Endometrium (tissue), 2 donors: Measurements from ENCODE around the gene MMP1.

Experiments used
- FAIRE-seq: peaks from 2 replicates; lab custom pipeline; 2012; peaks lifted over from hg19 to GRCh38; lab: Jason Lieb, UNC
- donor health status: control.
- donor health status: control.

Gene MMP1

DNA sequence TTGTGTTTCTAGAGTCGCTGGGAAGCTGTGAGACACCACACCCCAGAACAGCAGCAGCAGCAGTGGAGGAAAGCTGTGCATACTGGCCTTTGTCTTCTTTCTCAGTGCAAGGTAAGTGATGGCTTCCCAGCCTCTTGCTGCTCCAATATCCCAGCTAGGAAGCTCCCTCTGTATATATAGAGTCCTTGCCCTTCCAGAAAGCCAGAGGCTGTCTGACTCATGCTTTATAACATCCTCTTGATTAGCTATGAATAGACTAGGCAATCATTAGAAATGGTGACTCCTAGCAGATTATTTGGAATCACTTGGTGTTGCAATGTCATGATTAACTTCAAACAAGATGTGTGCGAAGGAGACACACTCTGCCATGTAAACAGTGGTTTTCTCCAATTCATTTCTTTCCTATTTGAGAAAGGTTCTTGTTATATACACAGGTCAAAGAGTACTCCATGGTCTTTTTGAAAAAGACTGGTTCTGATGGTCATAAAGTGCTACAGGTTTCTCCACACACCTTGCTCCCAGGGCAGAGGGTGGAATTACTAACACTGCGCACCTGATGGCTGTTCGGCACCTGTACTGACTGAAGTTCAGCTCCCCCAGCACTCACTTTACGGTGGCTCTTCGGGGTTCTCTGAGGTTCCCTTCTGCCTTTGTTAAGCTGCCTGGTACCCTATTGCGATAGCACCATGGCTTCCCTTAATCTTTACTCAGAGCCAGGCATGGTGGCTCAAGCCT, at the start of gene MMP1:
TSS of gene MMP1 (minus strand) at position 149 of the 735 bp plus-strand sequence. CDS start at position 81, 68 bp downstream.
- no peak for FAIRE-seq

- FAIRE-seq: no peak
Observed at GRCh38 chr11:102846292-102846691, 48.3 kb upstream of the MMP1 start.

DNA sequence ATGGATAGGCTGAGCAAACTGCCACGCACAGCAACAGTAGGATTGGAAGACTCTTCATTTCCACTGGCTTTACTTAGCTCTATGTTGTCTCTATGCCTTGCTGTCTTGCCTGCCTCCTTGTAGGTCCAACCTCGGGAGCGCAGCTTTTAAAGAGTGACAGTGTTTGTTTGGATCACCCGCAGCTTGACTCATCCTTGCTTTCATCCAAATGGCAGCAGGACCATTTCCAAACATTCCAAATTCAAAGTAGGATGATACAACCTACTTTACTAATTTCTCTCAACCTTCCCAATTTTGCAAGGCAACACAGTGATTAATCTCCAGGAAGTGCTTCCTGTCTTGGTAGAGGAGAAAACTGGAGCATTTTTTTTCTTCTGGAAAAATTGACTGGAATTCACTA, 45.5 kb upstream of the MMP1 start, which contains the start of gene MMP3:
TSS of gene MMP3 (minus strand) at position 121 of the 400 bp plus-strand sequence. CDS start at position 58, 63 bp downstream.
- no peak for FAIRE-seq

DNA sequence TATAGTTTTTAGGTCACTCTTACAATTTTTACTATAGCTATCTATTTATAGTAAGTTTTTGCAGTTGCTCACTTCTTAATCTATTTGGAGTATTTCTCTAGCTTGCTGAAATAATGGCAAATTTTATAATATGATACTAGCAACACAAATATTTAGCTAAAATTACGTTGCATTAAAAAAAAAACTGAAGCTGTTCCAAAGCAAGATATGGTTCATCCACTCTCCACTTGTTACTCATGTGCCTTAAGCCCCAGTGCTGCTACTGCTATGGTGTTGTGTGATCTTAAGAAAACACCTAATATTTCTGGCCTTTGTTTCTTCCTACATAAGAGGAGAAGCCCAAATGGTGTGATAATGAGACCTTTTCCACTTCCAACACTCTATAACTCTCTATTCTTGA, 45.0 kb upstream of the MMP1 start:
- no peak for FAIRE-seq

GRCh38 chr11:102840018-102840417, 42.1 kb upstream of the MMP1 start:
- FAIRE-seq: no peak

DNA sequence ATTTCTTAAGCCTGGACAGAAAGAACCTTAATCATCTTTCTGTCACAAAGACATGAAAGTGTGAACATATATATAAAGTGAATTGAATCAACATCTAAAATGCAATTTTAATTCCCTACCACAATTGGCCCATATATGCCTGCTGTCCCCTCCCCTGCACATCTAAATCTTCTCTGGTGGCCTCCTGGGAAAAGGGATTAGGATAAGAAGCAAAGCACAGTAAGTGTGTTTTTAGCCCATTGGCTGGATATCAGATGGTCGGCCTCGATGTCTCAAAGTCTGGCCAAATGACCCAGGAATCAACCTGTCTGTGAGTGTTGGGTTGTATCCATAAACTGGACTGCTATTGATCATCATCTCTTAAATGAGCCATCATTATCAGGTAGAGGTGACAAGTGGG, 39.7 kb upstream of the MMP1 start:
- no peak for FAIRE-seq

DNA sequence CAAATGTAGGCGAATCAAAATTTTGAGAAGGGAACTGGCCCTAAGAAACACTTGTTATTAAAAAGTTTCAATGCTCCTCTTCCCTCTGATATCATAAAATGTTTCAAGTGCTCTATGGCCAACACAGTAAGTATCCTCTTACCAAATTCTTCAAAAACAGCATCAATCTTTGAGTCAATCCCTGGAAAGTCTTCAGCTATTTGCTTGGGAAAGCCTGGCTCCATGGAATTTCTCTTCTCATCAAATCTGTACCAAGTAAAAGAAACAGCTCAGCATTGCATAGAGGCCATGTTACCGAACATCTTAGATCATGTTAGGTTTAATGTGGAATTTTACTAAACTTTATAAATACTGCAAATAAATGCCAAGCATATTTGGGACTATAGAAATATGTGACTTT, 39.2 kb upstream of the MMP1 start:
- no peak for FAIRE-seq

GRCh38 chr11:102836290-102836875, 38.4 kb upstream of the MMP1 start:
- FAIRE-seq: no peak

GRCh38 chr11:102833731-102834130, 35.8 kb upstream of the MMP1 start:
- FAIRE-seq: no peak

- FAIRE-seq: no peak
Observed at GRCh38 chr11:102832612-102833011, 34.7 kb upstream of the MMP1 start.

DNA sequence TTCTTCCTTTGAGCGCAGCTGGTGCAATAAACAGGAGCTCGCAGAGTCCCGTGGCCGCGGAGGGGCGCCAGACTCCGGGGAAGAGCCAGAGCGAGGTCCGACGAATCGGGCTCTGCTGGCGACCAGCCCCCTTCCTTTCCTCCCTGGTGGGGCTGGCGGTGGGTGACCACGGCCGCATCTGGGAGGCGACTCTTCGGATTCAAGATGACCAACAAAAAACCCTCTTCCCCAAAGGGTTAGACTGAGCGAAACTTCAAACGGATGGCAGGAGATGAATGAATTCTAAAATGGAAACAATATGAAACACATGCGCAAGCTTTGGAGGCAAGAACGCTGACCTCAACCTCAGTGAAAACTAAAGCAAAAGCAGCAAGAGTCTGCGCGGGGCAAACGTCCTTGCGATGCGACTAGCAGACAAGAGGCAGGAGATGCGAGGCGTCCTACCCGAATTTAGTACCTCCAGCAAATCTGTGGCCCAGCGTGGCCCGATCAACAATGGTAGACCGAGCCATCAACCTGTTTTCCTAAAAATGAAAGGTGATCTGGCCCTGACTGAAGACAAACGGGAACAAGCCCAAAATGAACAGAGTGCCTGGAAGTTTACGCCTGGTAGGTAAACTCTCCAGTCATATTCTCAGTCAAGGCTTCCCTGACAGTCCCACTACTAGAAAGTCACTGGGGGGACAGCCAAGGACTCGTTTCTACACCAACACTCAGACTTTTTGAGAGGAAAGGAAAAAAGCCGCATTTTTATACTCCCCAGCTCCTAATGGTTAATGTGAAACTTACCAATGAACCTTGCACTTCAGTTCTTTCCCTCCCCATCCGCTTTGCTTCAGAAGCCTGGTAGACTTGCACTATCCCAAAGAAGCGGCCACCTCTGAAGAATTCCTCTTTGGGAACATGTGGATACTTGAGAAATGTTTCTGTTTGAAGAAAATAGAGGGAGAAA, 33.8 kb upstream of the MMP1 start:
- no peak for FAIRE-seq

DNA sequence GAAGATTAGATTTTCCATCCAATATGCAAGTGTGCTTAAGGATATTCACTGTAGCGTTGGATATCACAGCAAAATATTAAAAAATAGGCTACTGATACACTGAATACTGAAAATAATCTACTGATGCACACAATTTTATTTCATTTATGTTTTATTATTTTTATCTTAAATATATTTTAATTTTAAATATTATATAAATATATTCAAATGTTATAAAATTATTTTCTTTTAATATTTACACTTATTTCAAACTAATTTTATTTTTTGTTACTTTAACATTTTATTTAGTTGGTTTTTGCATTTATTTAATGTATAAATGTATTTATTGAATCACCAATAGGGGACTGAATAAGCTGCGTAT, 33.1 kb upstream of the MMP1 start:
- FAIRE-seq: peak; percentile 91

DNA sequence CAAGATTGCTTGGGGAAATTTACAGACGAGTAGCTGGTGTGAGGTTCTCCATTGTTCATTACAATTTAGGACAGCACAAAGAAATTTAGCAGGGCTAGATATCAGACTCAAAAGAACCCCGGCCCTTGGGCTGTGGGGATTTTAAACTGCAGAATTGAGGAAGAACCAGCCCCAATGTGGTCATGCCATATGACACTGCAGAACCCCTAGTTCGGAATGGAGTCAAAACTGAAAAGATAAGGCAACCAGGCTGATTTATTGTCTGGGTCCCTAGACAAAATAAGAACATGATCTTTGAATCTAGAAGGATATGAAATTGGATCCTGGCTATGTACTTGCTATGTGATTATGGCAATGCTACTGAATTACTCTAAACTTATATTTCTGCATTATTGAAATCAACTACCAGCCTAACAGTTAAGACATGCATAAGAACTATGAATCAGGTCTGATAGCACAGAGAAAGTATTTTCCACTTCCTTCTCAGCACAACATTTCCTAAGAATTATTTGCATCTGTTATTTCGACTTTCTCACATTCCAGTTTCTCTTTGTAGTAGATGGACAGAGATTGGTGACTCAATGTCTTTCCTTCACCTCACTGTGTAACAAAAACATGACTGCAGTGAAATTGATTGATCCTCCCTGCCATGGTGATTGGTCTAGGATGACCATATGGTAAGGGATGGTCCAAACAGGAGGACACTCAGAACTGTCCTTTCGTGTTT, 32.2 kb upstream of the MMP1 start:
- no peak for FAIRE-seq

GRCh38 chr11:102829316-102830000, 31.5 kb upstream of the MMP1 start:
- FAIRE-seq: no peak

DNA sequence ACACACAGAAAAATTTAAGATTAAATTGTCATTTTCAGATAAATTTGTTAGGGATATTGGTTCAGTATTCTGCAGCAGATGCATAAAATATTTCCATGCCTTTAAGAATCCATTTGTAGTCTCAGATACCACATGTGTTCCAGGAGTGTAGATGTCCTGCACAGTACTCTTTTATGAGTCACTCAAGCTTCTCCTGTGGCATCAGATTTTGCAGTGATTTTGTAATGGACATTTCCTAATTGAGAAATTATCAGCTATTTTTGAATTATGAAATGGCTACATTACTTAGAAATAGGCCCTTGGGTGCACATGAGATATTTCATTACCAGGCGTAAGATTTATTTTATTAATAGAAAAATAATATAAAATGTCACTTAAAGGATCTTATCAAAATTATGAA, 26.6 kb upstream of the MMP1 start:
- no peak for FAIRE-seq

DNA sequence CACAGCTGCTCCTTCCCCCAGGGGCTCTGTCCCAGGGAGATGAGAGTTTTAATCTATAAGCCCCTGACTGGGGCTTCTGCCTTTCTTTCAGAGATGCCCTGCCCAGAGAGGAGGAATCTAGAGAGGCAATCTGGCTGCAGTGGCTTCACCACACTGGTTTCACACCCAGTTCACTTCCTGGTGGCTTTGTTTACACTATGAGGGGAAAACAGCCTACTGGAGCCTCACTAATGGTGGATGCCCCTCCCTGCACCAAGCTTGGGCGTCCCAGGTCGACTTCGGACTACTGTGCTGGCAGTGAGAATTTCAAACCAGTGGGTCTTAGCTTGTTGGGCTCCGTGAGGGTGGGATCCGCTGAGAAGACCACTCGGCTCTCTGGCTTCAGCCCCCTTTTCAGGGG, 21.5 kb upstream of the MMP1 start:
- FAIRE-seq: no peak

GRCh38 chr11:102813484-102813883, 15.5 kb upstream of the MMP1 start:
- FAIRE-seq: no peak

GRCh38 chr11:102812188-102812587, 14.2 kb upstream of the MMP1 start:
- no peak for FAIRE-seq

DNA sequence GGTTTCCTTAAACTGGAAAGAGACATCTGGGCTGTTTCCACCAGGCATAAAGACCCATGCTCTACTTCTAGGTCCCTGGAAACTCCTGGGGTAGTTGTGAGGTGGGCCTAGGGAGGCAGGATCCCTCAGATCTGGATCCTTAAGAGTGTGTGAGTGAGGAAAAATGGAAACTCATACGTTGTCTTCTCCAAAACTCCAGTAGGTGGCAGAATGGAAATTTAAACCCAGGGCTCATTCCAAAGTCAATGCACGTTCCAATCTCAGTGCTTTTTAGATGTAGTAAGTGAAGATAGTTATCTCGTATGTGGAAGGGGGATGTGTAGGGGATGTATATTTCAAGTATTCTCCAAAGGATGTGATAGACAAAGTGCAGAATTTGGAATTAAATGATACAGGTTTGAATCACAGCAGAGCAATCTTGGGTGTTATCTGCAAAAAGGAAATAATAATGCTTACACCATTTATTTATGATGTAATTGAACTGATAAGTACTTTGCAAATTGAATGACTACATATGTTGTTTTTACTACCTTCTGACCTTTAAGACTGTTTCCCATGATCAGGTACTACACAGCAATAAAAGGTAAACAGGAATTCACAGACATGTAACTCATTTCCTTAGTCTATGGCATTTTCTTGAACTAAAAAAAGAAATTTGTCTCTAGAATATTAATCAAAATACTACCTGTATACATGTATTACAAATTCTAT, 13.1 kb upstream of the MMP1 start:
- no peak for FAIRE-seq

- FAIRE-seq: no peak
Observed at GRCh38 chr11:102809971-102810370, 12.0 kb upstream of the MMP1 start.

DNA sequence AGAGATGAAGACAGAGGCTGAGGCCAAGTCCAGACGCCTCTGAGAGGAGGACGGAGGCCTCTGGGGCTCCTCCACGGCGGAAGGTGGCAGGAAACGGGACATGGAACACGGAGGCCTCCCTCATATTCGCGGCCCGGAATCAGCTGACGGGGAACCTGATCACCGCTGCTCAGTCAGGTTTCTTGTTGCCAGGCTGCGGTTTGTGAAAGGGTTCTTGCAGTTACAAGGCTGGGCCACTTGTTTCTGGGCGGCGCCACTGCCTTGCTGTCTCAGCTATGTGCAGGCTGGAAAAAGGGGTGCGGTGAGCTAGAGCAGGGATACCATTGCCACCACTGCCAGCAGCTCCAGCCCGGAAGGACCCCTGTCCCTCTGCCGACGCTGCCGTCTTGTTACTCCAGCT, 10.0 kb upstream of the MMP1 start:
- no peak for FAIRE-seq
